Breast epithelium (tissue), 3 donors: ENCODE data around the gene COL4A2.

Source experiments
- CTCF ChIP-seq, 3 donors: fragments of 450-650 bp; IDR thresholded peaks; one replicate each; pipeline ENCODE4 v1.5.1; 2016 to 2017; ENCODE audit warnings: antibody characterized with exemption in 3 of 3, mild to moderate bottlenecking in 3 of 3, moderate library complexity in 3 of 3
- POLR2A ChIP-seq: fragments of 450-650 bp; IDR thresholded peaks from one replicate; pipeline ENCODE4 v1.6.1; 2016; ENCODE audit warnings: antibody characterized with exemption, mild to moderate bottlenecking, moderate library complexity
- POLR2AphosphoS5 ChIP-seq, 3 donors: sonication (generic); formaldehyde crosslinking; IDR thresholded peaks; one replicate each; pipeline ENCODE4 v1.6.1; 2017; ENCODE audit warnings: antibody characterized with exemption in 3 of 3

- TF ChIP-seq CTCF (IDR thresholded peaks at IDR 0.05) (no peak), POLR2A (no peak), POLR2AphosphoS5 (IDR thresholded peaks at IDR 0.05) (no peak)
Measured at GRCh38 chr13:110420626-110421025, 113.5 kb downstream of the COL4A2 start.
